ENCODE results near the gene PRDM1.

PRDM1 gene

GRCh38 chr6:106097411-106098231, 11.5 kb downstream of the PRDM1 start:
- DNase-seq (ENCODE audit: low read depth): peak; percentile 51

- DNase-seq (ENCODE audit: low read depth): peak; percentile 80
Observed at GRCh38 chr6:106098383-106099234, 12.5 kb downstream of the PRDM1 start.

GRCh38 chr6:106099235-106099537, 13.1 kb downstream of the PRDM1 start:
- DNase-seq (ENCODE audit: low read depth): no peak

- DNase-seq (ENCODE audit: low read depth): no peak
Observed at GRCh38 chr6:106100755-106101154, 14.6 kb downstream of the PRDM1 start.

DNA sequence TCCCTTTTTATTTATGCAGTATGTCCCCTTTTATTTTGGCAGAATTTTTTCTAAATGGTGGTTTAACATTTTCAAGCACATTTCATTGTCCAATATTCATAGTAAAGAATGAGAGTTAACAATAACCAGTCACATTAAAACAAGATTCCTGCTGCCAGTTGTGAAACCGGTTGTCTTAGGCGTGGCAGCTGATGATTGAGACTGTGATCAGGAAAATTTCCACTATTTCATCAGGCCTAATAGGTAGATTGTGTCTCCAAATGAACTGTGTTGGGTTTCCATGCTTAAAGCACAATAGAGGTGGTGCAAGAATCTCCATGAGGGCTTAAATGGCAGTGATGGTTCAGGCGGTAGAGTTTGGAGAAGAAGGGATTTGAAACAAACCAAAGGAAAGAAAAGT, 15.3 kb downstream of the PRDM1 start:
- DNase-seq (ENCODE audit: low read depth): no peak

DNA sequence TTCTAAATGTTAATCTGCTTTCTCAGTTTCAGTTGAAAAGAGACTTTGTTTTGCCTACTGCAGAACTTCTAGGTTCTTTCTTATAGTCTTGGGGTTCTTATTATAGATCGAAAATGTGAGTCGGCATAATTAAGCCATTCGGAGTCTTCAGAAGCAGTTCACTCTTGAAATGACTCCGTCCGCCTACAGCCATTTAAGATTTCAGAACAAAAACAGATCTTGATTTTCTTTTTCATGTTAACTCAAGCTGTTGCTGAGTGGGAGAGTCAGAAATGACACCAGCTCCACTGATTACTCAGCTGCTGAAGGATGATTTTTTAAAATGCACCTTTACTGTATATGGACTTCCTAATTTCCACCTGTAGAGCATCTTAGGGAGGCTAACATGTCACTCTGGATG, 15.9 kb downstream of the PRDM1 start:
- no peak for DNase-seq (ENCODE audit: low read depth)

DNA sequence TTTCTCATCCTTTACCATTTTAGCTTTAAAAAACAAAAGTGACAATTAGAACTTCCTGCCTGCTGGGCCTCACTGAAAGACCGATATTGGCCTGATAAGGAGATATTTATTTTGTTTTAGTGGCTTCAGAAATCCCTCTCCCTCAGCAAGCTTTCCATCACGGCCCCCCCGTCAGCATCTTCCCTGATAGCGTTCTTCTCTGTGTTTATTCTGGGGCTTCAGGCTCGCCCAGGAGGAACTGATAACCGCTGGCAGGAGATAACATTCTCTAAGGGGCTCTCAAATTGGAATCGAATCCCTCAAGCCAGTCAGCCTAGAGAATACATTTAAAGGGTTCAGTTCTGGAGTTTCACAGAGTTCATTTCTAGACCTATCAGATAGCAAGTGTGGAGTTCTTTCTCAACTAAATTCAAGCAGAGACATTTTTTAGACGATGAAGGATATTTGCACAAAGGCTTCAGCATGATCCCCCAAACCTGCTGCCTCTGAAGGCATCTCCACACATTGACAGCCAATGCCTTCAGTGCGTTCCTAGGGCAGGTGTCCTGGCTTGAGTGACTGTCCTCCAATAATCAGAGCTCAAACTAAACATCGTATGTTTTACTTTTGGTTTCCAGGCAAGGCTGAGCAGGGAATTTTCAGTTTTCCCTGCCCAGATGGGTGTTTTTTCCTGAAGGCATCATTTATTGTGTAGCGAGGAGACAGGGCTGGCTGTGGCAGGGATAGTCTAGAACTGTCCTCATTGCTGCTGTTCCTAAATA, 17.0 kb downstream of the PRDM1 start:
- no peak for DNase-seq (ENCODE audit: low read depth)

GRCh38 chr6:106103728-106104109, 17.6 kb downstream of the PRDM1 start:
- no peak for DNase-seq (ENCODE audit: low read depth)

- DNase-seq (ENCODE audit: low read depth): no peak
Observed at GRCh38 chr6:106104476-106104875, 18.3 kb downstream of the PRDM1 start.

DNA sequence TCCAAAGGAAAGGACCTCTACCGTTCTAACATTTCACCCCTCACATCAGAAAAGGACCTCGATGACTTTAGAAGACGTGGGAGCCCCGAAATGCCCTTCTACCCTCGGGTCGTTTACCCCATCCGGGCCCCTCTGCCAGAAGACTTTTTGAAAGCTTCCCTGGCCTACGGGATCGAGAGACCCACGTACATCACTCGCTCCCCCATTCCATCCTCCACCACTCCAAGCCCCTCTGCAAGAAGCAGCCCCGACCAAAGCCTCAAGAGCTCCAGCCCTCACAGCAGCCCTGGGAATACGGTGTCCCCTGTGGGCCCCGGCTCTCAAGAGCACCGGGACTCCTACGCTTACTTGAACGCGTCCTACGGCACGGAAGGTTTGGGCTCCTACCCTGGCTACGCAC, 18.8 kb downstream of the PRDM1 start:
- no peak for DNase-seq (ENCODE audit: low read depth)

- DNase-seq (ENCODE audit: low read depth): no peak
Observed at GRCh38 chr6:106105493-106105892, 19.4 kb downstream of the PRDM1 start.

GRCh38 chr6:106106276-106107042, 20.3 kb downstream of the PRDM1 start:
- DNase-seq (ENCODE audit: low read depth): no peak

DNA sequence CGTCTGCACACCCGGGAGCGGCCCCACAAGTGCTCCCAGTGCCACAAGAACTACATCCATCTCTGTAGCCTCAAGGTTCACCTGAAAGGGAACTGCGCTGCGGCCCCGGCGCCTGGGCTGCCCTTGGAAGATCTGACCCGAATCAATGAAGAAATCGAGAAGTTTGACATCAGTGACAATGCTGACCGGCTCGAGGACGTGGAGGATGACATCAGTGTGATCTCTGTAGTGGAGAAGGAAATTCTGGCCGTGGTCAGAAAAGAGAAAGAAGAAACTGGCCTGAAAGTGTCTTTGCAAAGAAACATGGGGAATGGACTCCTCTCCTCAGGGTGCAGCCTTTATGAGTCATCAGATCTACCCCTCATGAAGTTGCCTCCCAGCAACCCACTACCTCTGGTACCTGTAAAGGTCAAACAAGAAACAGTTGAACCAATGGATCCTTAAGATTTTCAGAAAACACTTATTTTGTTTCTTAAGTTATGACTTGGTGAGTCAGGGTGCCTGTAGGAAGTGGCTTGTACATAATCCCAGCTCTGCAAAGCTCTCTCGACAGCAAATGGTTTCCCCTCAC, 21.0 kb downstream of the PRDM1 start:
- DNase-seq (ENCODE audit: low read depth): no peak

DNA sequence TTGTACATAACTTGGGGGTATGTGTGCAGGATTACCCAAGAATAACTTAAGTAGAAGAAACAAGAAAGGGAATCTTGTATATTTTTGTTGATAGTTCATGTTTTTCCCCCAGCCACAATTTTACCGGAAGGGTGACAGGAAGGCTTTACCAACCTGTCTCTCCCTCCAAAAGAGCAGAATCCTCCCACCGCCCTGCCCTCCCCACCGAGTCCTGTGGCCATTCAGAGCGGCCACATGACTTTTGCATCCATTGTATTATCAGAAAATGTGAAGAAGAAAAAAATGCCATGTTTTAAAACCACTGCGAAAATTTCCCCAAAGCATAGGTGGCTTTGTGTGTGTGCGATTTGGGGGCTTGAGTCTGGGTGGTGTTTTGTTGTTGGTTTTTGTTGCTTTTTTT, 22.0 kb downstream of the PRDM1 start:
- DNase-seq (ENCODE audit: low read depth): no peak

DNA sequence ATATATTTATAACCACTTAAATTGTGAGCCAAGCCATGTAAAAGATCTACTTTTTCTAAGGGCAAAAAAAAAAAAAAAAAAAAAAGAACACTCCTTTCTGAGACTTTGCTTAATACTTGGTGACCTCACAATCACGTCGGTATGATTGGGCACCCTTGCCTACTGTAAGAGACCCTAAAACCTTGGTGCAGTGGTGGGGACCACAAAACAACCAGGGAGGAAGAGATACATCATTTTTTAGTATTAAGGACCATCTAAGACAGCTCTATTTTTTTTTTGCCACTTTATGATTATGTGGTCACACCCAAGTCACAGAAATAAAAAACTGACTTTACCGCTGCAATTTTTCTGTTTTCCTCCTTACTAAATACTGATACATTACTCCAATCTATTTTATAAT, 22.9 kb downstream of the PRDM1 start:
- DNase-seq (ENCODE audit: low read depth): no peak

DNA sequence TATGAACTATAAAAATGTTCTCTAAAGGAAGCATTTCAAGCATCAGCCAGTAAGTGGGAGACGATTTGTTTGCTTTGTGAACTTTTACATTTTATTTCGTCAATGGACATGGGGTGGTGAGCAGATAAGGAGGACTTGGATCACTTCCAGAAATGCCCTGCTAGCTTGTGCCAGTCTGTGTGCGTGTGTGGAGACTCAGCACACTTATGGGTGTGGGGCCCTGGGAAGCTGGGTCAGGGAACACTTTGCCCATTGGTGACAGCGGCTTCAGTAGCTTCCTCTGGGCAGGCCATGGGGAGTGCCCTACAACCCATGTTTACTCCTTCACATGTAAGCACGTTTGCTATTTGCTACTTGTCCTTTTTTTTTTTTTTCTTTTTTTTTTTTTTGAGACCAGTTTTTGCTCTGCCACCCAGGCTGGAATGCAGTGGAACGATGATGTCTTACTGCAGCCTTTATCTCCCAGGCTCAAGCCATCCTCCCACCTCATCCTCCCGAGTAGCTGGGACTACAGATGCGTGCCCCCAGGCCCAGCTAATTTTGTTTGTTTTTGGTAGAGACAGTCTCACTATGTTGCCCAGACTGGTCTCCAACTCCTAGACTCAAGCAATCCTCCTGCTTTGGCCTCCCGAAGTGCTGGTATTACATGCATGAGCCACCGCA, 24.2 kb downstream of the PRDM1 start:
- DNase-seq (ENCODE audit: low read depth): no peak

DNA sequence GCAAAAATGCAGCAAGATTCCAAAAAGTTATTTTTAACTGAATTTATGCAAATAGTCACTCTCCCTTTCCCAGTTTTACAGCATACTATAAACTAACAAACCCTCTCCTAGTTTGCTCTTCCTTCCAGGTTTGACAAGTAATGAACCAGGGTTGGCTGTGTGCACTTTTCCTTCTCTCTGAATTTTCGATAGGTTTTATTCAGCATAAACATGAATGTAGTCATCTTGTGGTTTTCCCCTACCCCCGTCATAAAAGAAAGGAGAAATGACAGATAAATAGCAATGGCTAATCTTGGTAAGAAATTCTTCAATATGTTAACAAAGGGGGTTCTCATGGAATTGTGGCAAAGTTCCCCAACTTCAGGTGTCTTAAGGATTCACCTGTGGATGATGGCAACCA, 26.3 kb downstream of the PRDM1 start:
- peak; percentile 53 for DNase-seq (ENCODE audit: low read depth)

DNA sequence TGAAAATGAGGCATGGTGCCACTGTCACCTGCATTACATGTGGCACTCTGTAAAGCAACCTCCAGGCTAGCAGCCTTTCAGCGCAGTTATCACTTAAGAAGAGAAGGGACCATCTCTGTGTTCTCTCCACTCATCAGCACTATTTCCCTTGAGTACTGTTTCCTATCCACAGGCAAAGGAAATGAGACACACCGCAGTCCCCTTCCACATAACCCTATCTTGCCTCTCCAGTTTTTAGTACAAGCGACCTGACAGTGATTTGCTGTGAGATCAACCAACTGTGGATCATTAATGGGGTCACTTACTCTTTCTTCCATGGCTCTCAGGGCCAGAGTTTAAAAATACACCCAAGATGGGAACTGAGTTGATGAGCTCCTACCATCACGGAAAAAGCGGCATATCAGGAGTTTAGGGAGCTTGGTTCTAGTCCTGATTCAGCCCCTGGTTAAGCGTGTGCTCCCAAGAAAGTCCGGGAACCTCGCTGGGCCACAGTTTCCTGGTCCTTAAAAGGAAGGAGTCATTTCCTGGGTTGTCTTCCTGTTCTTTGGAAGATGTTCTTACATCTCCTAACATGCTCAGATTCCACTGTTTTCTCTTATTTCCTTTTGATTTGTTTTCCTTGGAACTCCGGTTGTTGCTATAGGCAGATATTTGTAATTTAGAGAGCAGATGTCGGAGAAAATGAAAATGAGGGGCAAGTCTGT, 27.3 kb downstream of the PRDM1 start:
- no peak for DNase-seq (ENCODE audit: low read depth)

- no peak for DNase-seq (ENCODE audit: low read depth)
Observed at GRCh38 chr6:106114492-106114891, 28.4 kb downstream of the PRDM1 start.

- DNase-seq (ENCODE audit: low read depth): no peak
Observed at GRCh38 chr6:106115286-106115685, 29.1 kb downstream of the PRDM1 start.
